GM23248 (cell line): ENCODE results near the gene NXPE1. TPM values are rescaled to one million over a fixed set of nuclear protein-coding genes. Genes with fewer than 3 reads are reported as not detected.

Experiments used
- DNase-seq: peaks from one replicate; pipeline ENCODE4 v3.0.0-alpha.2; 2015
- H2AFZ ChIP-seq: fragments of 200-600 bp; sonication (generic); 2 replicates; pipeline ENCODE4 v1.6.1; 2016; ENCODE audit warnings: antibody characterized with exemption
- H3F3A ChIP-seq: fragments of 200-600 bp; sonication (generic); 2 replicates; pipeline ENCODE4 v1.6.1; 2016; ENCODE audit warnings: mild to moderate bottlenecking, antibody characterized with exemption, mixed run types; ENCODE audit not compliant: insufficient read depth
- H3K27ac ChIP-seq: fragments of 200-600 bp; sonication (generic); 2 replicates; pipeline ENCODE4 v1.5.1; 2016; ENCODE audit warnings: mild to moderate bottlenecking
- H3K27me3 ChIP-seq: fragments of 200-600 bp; sonication (generic); replicated peaks from 2 replicates; pipeline ENCODE4 v1.6.1; 2016; ENCODE audit warnings: mild to moderate bottlenecking; ENCODE audit not compliant: insufficient read depth
- H3K36me3 ChIP-seq: fragments of 200-600 bp; sonication (generic); 2 replicates; pipeline ENCODE4 v1.6.1; 2016; ENCODE audit warnings: low read depth, mild to moderate bottlenecking
- H3K4me1 ChIP-seq: fragments of 200-600 bp; sonication (generic); 2 replicates; pipeline ENCODE4 v1.6.1; 2016; ENCODE audit warnings: mild to moderate bottlenecking; ENCODE audit not compliant: insufficient read depth
- H3K4me2 ChIP-seq: fragments of 200-600 bp; sonication (generic); one replicate; pipeline ENCODE4 v1.6.1; 2016; ENCODE audit warnings: mild to moderate bottlenecking; ENCODE audit not compliant: unreplicated experiment
- H3K4me3 ChIP-seq: fragments of 200-600 bp; sonication (generic); 2 replicates; pipeline ENCODE4 v1.5.1; 2016; ENCODE audit warnings: mild to moderate bottlenecking
- H3K79me2 ChIP-seq: fragments of 200-600 bp; sonication (generic); 2 replicates; pipeline ENCODE4 v1.6.1; 2016; ENCODE audit warnings: mild to moderate bottlenecking; ENCODE audit not compliant: insufficient read depth
- H3K9ac ChIP-seq: fragments of 200-600 bp; sonication (generic); 2 replicates; pipeline ENCODE4 v1.6.1; 2016; ENCODE audit warnings: mild to moderate bottlenecking
- H3K9me2 ChIP-seq: fragments of 200-600 bp; sonication (generic); 2 replicates; pipeline ENCODE4 v1.6.1; 2016; ENCODE audit warnings: mixed run types, mild to moderate bottlenecking, moderate library complexity; ENCODE audit not compliant: insufficient read depth
- H3K9me3 ChIP-seq: fragments of 200-600 bp; sonication (generic); one replicate; pipeline ENCODE4 v1.6.1; 2017; ENCODE audit warnings: low read depth
- H4K20me1 ChIP-seq: fragments of 200-600 bp; sonication (generic); 2 replicates; pipeline ENCODE4 v1.6.0; 2016; ENCODE audit not compliant: insufficient read depth
- EZH2 ChIP-seq: fragments of 200-600 bp; sonication (generic); IDR thresholded peaks from 2 replicates; pipeline ENCODE4 v1.6.1; 2018; ENCODE audit warnings: antibody characterized with exemption, mild to moderate bottlenecking; ENCODE audit not compliant: insufficient read depth, poor library complexity, severe bottlenecking
- EZH2phosphoT487 ChIP-seq: fragments of 200-600 bp; sonication (generic); IDR thresholded peaks from 2 replicates; pipeline ENCODE4 v1.6.1; 2018; ENCODE audit warnings: antibody characterized with exemption, moderate library complexity, mild to moderate bottlenecking, low read depth; ENCODE audit not compliant: insufficient read depth
- WGBS, 2 experiments: methylation state at CpG; one replicate each; pipeline ENCODE4 v1.1.6; 2015 to 2017; ENCODE audit warnings: low lambda C conversion rate in 2 of 2, low coverage in 1 of 2; ENCODE audit errors: missing lambda C conversion rate in 2 of 2; 5-methylcytosine and 5-hydroxymethylcytosine counted together
- in situ Hi-C: fragments of 300-500 bp; cut with MboI; formaldehyde crosslinking; loops from 2 replicates; pipeline ENCODE4 v1.15.0; 2020
- polyA plus RNA-seq: library from polyadenylated mRNA; unstranded; fragments of >200 nt; fragmentation: Nextera tagmentation; extraction: Ambion mirVana; gene quantifications from 2 replicates; pipeline ENCODE4 v1.2.1, GENCODE V29; 2016
- small RNA-seq: library from RNA; depleted of rRNA; stranded (forward); fragments of <200 nt; gene quantifications from one replicate; pipeline ENCODE3, GENCODE V24; 2014; ENCODE audit warnings: low read depth, low replicate concordance
- total RNA-seq: library from RNA; depleted of rRNA; stranded (reverse); fragments of >200 nt; shearing (Covaris generic); gene quantifications from 2 replicates; pipeline ENCODE4 v1.2.3, GENCODE V29; 2014; rRNA removed

Gene NXPE1
- total and polyA plus RNA-seq, 2 experiments from 2014 or later, result not detected

DNA sequence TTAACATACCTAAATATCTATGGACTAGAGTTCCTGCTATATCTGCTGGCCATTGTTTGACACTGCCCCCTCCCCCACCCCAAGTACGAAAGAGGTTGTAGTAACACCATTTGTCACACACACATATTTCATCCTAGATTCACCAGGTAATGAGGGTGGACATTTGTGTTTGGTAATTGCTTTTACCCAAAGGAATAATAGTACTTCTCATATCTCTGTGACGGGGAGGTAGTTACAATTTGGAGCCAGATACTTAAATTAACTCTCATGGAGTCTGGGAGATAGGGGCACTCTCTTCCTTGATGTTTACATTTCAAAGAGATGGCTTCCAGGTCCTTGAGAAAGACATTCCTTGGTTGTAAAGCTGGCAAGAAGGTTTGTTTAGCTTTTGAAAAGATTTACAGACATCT lies 81.7 kb downstream of the NXPE1 start:
- Histone ChIP-seq H3K4me3 (no peak overlapping the region), H3K9ac (no peak overlapping the region), H3K79me2 (no peaks in the 10 kb centered on the region), H3K27ac (no peak overlapping the region), H3F3A (no peaks in the 10 kb centered on the region), H3K36me3 (no peaks in the 10 kb centered on the region), H3K9me3 (no peaks in the 10 kb centered on the region), H3K27me3 (no peaks in the 10 kb centered on the region), H2AFZ (no peak overlapping the region), H4K20me1 (no peaks in the 10 kb centered on the region), H3K4me1 (peaks cover 4% of the 10 kb centered on the region; the same call in 1 of the 2 replicates), H3K4me2 (no peak overlapping the region), H3K9me2 (no peaks in the 10 kb centered on the region; the same call in 1 of the 2 replicates)
- no peak for DNase-seq
- TF ChIP-seq EZH2 (no peak), EZH2phosphoT487 (no peak)
- in situ Hi-C loops, result no loop called here
- WGBS, 2 experiments, result 91 to 93% methylated on average over 2 of the region's 2 CpGs

DNA sequence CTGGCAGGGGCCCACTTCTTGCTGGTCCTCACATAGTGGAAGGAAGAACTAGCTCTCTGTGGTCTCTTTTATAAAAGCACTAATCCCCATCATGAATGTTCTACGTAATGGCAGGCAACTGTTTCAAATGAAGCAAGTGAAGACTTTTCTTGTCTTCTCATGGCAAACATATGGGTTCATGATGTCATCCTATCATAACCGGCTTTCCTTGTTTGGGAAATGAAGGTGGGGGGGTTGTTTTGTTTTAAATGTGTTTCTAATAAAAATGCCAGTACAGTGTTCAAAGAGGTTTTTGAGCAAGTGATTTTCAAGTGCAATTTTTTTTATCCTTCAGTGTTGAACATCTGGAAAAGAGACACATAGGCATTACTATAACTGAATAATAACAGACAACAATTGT lies 87.0 kb downstream of the NXPE1 start:
- no peak for TF ChIP-seq EZH2
- TF ChIP-seq EZH2phosphoT487, result no peak
- Histone ChIP-seq H3K4me1 (no peaks in the 10 kb centered on the region), H3K9me2 (no peaks in the 10 kb centered on the region; the same call in 1 of the 2 replicates), H3K36me3 (no peaks in the 10 kb centered on the region), H3K4me3 (no peak overlapping the region), H3K9me3 (no peaks in the 10 kb centered on the region), H3K4me2 (no peak overlapping the region), H3F3A (no peaks in the 10 kb centered on the region), H3K27me3 (no peaks in the 10 kb centered on the region), H3K9ac (no peak overlapping the region), H2AFZ (no peak overlapping the region), H3K27ac (no peak overlapping the region), H4K20me1 (no peaks in the 10 kb centered on the region), H3K79me2 (no peaks in the 10 kb centered on the region)
- no peak for DNase-seq
- in situ Hi-C loops, result no loop called here
- WGBS, 2 experiments, result 30 to 32% methylated on average over 2 of the region's 2 CpGs

Small RNAs within 50 kb of the gene (small RNA-seq; reads per million reads assigned to genes)
- gene RF01210, result not detected

Other genes with a start within 250 kb of the NXPE1 start
- gene C11orf71, start 159.4 kb downstream of the NXPE1 start, total RNA-seq, result 2.1 and 4.8 TPM in 2 replicates
- gene C11orf71, start 159.4 kb downstream of the NXPE1 start, polyA plus RNA-seq, result 1.8 and 2.2 TPM in 2 replicates
- gene RBM7, start 159.2 kb downstream of the NXPE1 start, total RNA-seq, result 48.6 and 58.3 TPM in 2 replicates
- 57.0 and 60.9 TPM in 2 replicates for gene RBM7, start 159.2 kb downstream of the NXPE1 start, polyA plus RNA-seq
- gene REXO2, start 120.4 kb downstream of the NXPE1 start, total RNA-seq, result 245 and 350 TPM in 2 replicates
- 407 and 418 TPM in 2 replicates for gene REXO2, start 120.4 kb downstream of the NXPE1 start, polyA plus RNA-seq
- not detected in 2 replicates for gene NXPE4, start 35.9 kb upstream of the NXPE1 start, total RNA-seq
- not detected in 2 replicates for gene NXPE4, start 35.9 kb upstream of the NXPE1 start, polyA plus RNA-seq
- not detected in 2 replicates for gene NXPE2, start 118.6 kb upstream of the NXPE1 start, total RNA-seq
- 0.13 TPM in 1 of 2 replicates, not detected in the other for gene NXPE2, start 118.6 kb upstream of the NXPE1 start, polyA plus RNA-seq